Activated CD4-positive, alpha-beta T cell treated with anti-CD3 and anti-CD28 coated beads, Interleukin-2, amount 50 U/mL, for 4 hours (primary cell): Measurements from ENCODE around the gene TRPV6.

ENCODE experiments used
- DNase-seq, 2 experiments: peaks; one replicate each; pipeline ENCODE4 v3.0.0-alpha.2; 2020

The TRPV6 gene

GRCh38 chr7:142885311-142886230 is at the start of gene TRPV6:
Gene TRPV6 (minus strand): TSS chr7:142885745.
- DNase-seq: no peak

GRCh38 chr7:142934056-142934455 is 48.5 kb upstream of the TRPV6 start:
- no peak for DNase-seq

GRCh38 chr7:142933624-142934023 is 48.1 kb upstream of the TRPV6 start, which contains the start of gene TRPV5:
Gene TRPV5 (minus strand): TSS chr7:142933746. CDS start chr7:142933459, 287 bp downstream.
- DNase-seq: no peak

GRCh38 chr7:142933092-142933475 is 47.5 kb upstream of the TRPV6 start:
- no peak for DNase-seq

GRCh38 chr7:142932386-142933091 is 47.0 kb upstream of the TRPV6 start:
- no peak for DNase-seq

- no peak for DNase-seq
Measured at GRCh38 chr7:142930126-142930730, 44.7 kb upstream of the TRPV6 start.

- no peak for DNase-seq
Measured at GRCh38 chr7:142927949-142928348, 42.4 kb upstream of the TRPV6 start.

GRCh38 chr7:142927085-142927745 is 41.7 kb upstream of the TRPV6 start:
- DNase-seq: no peak

GRCh38 chr7:142925413-142925812 is 39.9 kb upstream of the TRPV6 start:
- no peak for DNase-seq

- no peak for DNase-seq
Measured at GRCh38 chr7:142923391-142923790, 37.8 kb upstream of the TRPV6 start.

GRCh38 chr7:142919656-142920055 is 34.1 kb upstream of the TRPV6 start:
- no peak for DNase-seq

GRCh38 chr7:142918901-142919300 is 33.4 kb upstream of the TRPV6 start:
- no peak for DNase-seq

GRCh38 chr7:142917447-142917846 is 31.9 kb upstream of the TRPV6 start:
- DNase-seq: no peak

- DNase-seq: no peak
Measured at GRCh38 chr7:142916508-142916907, 31.0 kb upstream of the TRPV6 start.

GRCh38 chr7:142915315-142915714 is 29.8 kb upstream of the TRPV6 start:
- no peak for DNase-seq

- no peak for DNase-seq
Measured at GRCh38 chr7:142914121-142914520, 28.6 kb upstream of the TRPV6 start.

- DNase-seq: no peak
Measured at GRCh38 chr7:142913566-142913965, 28.0 kb upstream of the TRPV6 start.

- DNase-seq: no peak
Measured at GRCh38 chr7:142913051-142913450, 27.5 kb upstream of the TRPV6 start.

GRCh38 chr7:142910481-142910880 is 24.9 kb upstream of the TRPV6 start:
- no peak for DNase-seq

GRCh38 chr7:142910031-142910433 is 24.5 kb upstream of the TRPV6 start:
- DNase-seq: no peak

GRCh38 chr7:142908921-142909890 is 23.7 kb upstream of the TRPV6 start:
- no peak for DNase-seq

GRCh38 chr7:142908290-142908689 is 22.7 kb upstream of the TRPV6 start:
- DNase-seq: no peak
